ENCODE measurements around the gene SLCO2B1. TPM values are rescaled to one million over a fixed set of nuclear protein-coding genes. Genes with fewer than 3 reads are reported as not detected.

Gene SLCO2B1
- total RNA-seq, 1 experiment from 2014 or later: not detected

GRCh38 chr11:75182664-75183063 is 31.8 kb downstream of the SLCO2B1 start:
- no CpG with 5 or more reads among the region's 3 CpGs for whole genome bisulfite sequencing (ENCODE audit: extremely low coverage, insufficient read length, low lambda C conversion rate)
- H3K4me3 Mint-ChIP-seq: no peak overlapping the region

More at GRCh38 chr11:75182664-75183063, 31.8 kb downstream of the SLCO2B1 start:
- H3K23me2 ChIP-seq (ENCODE audit: insufficient read length, low read depth, low read length, poor library complexity, severe bottlenecking): no peaks in the 10 kb centered on the region
- no peaks in the 10 kb centered on the region for H4K20me1 ChIP-seq (ENCODE audit: control insufficient read depth, insufficient read depth, insufficient read length)
- H3K18ac ChIP-seq (ENCODE audit: insufficient read length, low read depth, low read length): no peak overlapping the region
- no peak overlapping the region for H3K4ac ChIP-seq (ENCODE audit: low read depth, low read length)
- H3K9ac ChIP-seq (ENCODE audit: extremely low read depth, insufficient read length, low read length): no peak overlapping the region
- no peak overlapping the region for H3K4me2 ChIP-seq (ENCODE audit: insufficient read depth, insufficient read length, low read length)
- TF ChIP-seq CTCF (conservative IDR thresholded peaks at IDR 0.05): no peak
- H2AK5ac ChIP-seq (ENCODE audit: insufficient read length, low read length): no peak overlapping the region
- no peak overlapping the region for H3T11ph ChIP-seq (ENCODE audit: low read length)
- no peak overlapping the region for H2BK120ac ChIP-seq (ENCODE audit: low read depth, low read length, poor library complexity, severe bottlenecking)
- H3K79me1 ChIP-seq (ENCODE audit: insufficient read depth, low read depth, low read length, poor library complexity, severe bottlenecking): no peaks in the 10 kb centered on the region
- H2BK15ac ChIP-seq (ENCODE audit: low read depth, low read length): no peak overlapping the region
- H2AFZ ChIP-seq (ENCODE audit: low read length): no peak overlapping the region
- H3K9me3 ChIP-seq (ENCODE audit: control insufficient read depth, low read depth, low read length): no peaks in the 10 kb centered on the region
- no peak overlapping the region for H3K56ac ChIP-seq (ENCODE audit: insufficient read length, low read depth, low read length)
- H2BK5ac ChIP-seq (ENCODE audit: insufficient read length, low read length): no peak overlapping the region
- no peak for DNase-seq
- Mint-ChIP-seq H3K36me3 (ENCODE audit: insufficient read depth in 1 of 3, low read depth in 3 of 3) (no peaks in the 10 kb centered on the region), H3K27ac (no peak overlapping the region), H3K4me1 (peaks cover 5 to 6% of the 10 kb centered on the region in 2 experiments), H3K27me3 (ENCODE audit: low read depth) (peaks cover 4% of the 10 kb centered on the region), H3K9me3 (no peaks in the 10 kb centered on the region)
- H3K79me2 ChIP-seq (ENCODE audit: insufficient read depth, low read length): no peaks in the 10 kb centered on the region
- no peak overlapping the region for H4K91ac ChIP-seq (ENCODE audit: insufficient read length, low read depth, low read length)
- no peak overlapping the region for H4K5ac ChIP-seq (ENCODE audit: insufficient read length, low read depth, low read length)
- no peak overlapping the region for H2BK12ac ChIP-seq (ENCODE audit: insufficient read length, low read depth, low read length)
- H2BK20ac ChIP-seq (ENCODE audit: low read depth, low read length, poor library complexity, severe bottlenecking): no peak overlapping the region
- no peaks in the 10 kb centered on the region for H3K4me1 ChIP-seq (ENCODE audit: insufficient read depth, low read length)
- H3K27ac ChIP-seq (ENCODE audit: insufficient read length, low read depth, low read length): no peak overlapping the region
- no peak overlapping the region for H4K8ac ChIP-seq (replicated peaks; ENCODE audit: insufficient read length, low read depth, low read length)
- H3K14ac ChIP-seq (ENCODE audit: insufficient read depth, low read length): no peak overlapping the region
- no peaks in the 10 kb centered on the region for H3K27me3 ChIP-seq (ENCODE audit: insufficient read depth, low read length)
- H3K23ac ChIP-seq (ENCODE audit: insufficient read length, low read depth, low read length): no peak overlapping the region

All from H9 (cell line).